OCI-LY7 (cell line): Measurements from ENCODE around the gene SLC35E1.

Experiments
- EZH2phosphoT487 ChIP-seq: fragments of 200-600 bp; sonication (generic); IDR thresholded peaks from 2 replicates; pipeline ENCODE4 v1.6.1; 2018; ENCODE audit warnings: low read depth, borderline replicate concordance, mild to moderate bottlenecking, mixed run types, antibody characterized with exemption, low read length, moderate library complexity, mixed read lengths
- TF ChIP-seq, protein P1 (sequence below): fragments of 200-600 bp; sonication (generic); conservative IDR thresholded peaks from 2 replicates; pipeline ENCODE4 v1.5.1; 2014; ENCODE audit warnings: mild to moderate bottlenecking, antibody characterized with exemption, low read length, moderate library complexity, mixed read lengths

DNA sequence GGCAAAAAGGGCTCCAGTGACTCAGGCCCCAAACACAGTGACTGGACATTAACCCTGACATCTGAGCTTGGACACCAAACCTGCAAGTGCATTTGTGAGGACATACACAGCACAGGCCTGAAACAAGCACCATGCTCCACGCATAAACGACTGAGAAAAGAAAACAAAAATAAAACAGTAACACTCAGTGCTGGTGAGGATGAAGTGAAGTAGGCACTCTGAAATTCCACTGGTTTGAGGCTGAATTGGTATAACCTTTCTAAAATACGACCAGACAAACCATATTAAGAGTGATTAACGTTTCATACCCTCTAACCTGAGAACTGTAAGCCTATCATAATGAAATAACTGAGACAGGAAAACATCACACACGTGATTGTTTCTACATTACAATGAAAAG, 5.5 kb downstream of the SLC35E1 start:
- TF ChIP-seq, protein P1, sequence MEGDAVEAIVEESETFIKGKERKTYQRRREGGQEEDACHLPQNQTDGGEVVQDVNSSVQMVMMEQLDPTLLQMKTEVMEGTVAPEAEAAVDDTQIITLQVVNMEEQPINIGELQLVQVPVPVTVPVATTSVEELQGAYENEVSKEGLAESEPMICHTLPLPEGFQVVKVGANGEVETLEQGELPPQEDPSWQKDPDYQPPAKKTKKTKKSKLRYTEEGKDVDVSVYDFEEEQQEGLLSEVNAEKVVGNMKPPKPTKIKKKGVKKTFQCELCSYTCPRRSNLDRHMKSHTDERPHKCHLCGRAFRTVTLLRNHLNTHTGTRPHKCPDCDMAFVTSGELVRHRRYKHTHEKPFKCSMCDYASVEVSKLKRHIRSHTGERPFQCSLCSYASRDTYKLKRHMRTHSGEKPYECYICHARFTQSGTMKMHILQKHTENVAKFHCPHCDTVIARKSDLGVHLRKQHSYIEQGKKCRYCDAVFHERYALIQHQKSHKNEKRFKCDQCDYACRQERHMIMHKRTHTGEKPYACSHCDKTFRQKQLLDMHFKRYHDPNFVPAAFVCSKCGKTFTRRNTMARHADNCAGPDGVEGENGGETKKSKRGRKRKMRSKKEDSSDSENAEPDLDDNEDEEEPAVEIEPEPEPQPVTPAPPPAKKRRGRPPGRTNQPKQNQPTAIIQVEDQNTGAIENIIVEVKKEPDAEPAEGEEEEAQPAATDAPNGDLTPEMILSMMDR = no peak
- no peak for TF ChIP-seq EZH2phosphoT487
